ENCODE results near the gene CDKL1. TPM values are rescaled to one million over a fixed set of nuclear protein-coding genes. Genes with fewer than 3 reads are reported as not detected.

The CDKL1 gene
- total RNA-seq, 1 donor from 2014 or later = 3.4 TPM

- no peaks in the 10 kb centered on the region for H3K36me3 Mint-ChIP-seq (ENCODE audit: unreplicated experiment)
- peaks cover 2% of the 10 kb centered on the region for H3K27me3 Mint-ChIP-seq (ENCODE audit: unreplicated experiment)
- peaks cover 4% of the 10 kb centered on the region for H3K9me3 Mint-ChIP-seq (ENCODE audit: unreplicated experiment)
- H3K27ac Mint-ChIP-seq (ENCODE audit: unreplicated experiment) = no peak overlapping the region
- TF ChIP-seq CTCF (IDR thresholded peaks at IDR 0.05; ENCODE audit: partially characterized antibody, unreplicated experiment) = no peak
- DNase-seq = no peak
- H3K4me3 Mint-ChIP-seq (ENCODE audit: unreplicated experiment) = no peak overlapping the region
- H3K4me1 Mint-ChIP-seq (ENCODE audit: low read depth, unreplicated experiment) = peaks cover 18% of the 10 kb centered on the region
Measured at GRCh38 chr14:50398189-50398580, 1.5 kb upstream of the CDKL1 start.

GRCh38 chr14:50397390-50398188 is 908 bp upstream of the CDKL1 start:
- H3K27ac Mint-ChIP-seq (ENCODE audit: unreplicated experiment) = peak overlapping the region; percentile 41
- TF ChIP-seq CTCF (IDR thresholded peaks at IDR 0.05; ENCODE audit: partially characterized antibody, unreplicated experiment) = no peak
- no peak for DNase-seq
- peaks cover 18% of the 10 kb centered on the region for H3K4me1 Mint-ChIP-seq (ENCODE audit: low read depth, unreplicated experiment)
- H3K27me3 Mint-ChIP-seq (ENCODE audit: unreplicated experiment) = peaks cover 2% of the 10 kb centered on the region
- H3K36me3 Mint-ChIP-seq (ENCODE audit: unreplicated experiment) = no peaks in the 10 kb centered on the region
- H3K4me3 Mint-ChIP-seq (ENCODE audit: unreplicated experiment) = peak overlapping the region; percentile 91
- peaks cover 4% of the 10 kb centered on the region for H3K9me3 Mint-ChIP-seq (ENCODE audit: unreplicated experiment)

- H3K27me3 Mint-ChIP-seq (ENCODE audit: unreplicated experiment) = peaks cover 2% of the 10 kb centered on the region
- peaks cover 14% of the 10 kb centered on the region for H3K4me1 Mint-ChIP-seq (ENCODE audit: low read depth, unreplicated experiment)
- no peak for TF ChIP-seq CTCF (IDR thresholded peaks at IDR 0.05; ENCODE audit: partially characterized antibody, unreplicated experiment)
- no peak for DNase-seq
- peak overlapping the region; percentile 95 for H3K4me3 Mint-ChIP-seq (ENCODE audit: unreplicated experiment)
- H3K36me3 Mint-ChIP-seq (ENCODE audit: unreplicated experiment) = no peaks in the 10 kb centered on the region
- H3K9me3 Mint-ChIP-seq (ENCODE audit: unreplicated experiment) = peaks cover 4% of the 10 kb centered on the region
- H3K27ac Mint-ChIP-seq (ENCODE audit: unreplicated experiment) = no peak overlapping the region
Measured at GRCh38 chr14:50395448-50395847, 1.2 kb downstream of the CDKL1 start.

- H3K9me3 Mint-ChIP-seq (ENCODE audit: unreplicated experiment) = peaks cover 4% of the 10 kb centered on the region
- no peaks in the 10 kb centered on the region for H3K36me3 Mint-ChIP-seq (ENCODE audit: unreplicated experiment)
- H3K27ac Mint-ChIP-seq (ENCODE audit: unreplicated experiment) = no peak overlapping the region
- no peak for DNase-seq
- no peak overlapping the region for H3K4me3 Mint-ChIP-seq (ENCODE audit: unreplicated experiment)
- H3K27me3 Mint-ChIP-seq (ENCODE audit: unreplicated experiment) = peaks cover 2% of the 10 kb centered on the region
- TF ChIP-seq CTCF (IDR thresholded peaks at IDR 0.05; ENCODE audit: partially characterized antibody, unreplicated experiment) = no peak
- H3K4me1 Mint-ChIP-seq (ENCODE audit: low read depth, unreplicated experiment) = peaks cover 17% of the 10 kb centered on the region
Measured at GRCh38 chr14:50394713-50395112, 2.0 kb downstream of the CDKL1 start.

GRCh38 chr14:50389668-50390441 is 6.8 kb downstream of the CDKL1 start:
- H3K4me3 Mint-ChIP-seq (ENCODE audit: unreplicated experiment) = no peak overlapping the region
- H3K9me3 Mint-ChIP-seq (ENCODE audit: unreplicated experiment) = peaks cover 4% of the 10 kb centered on the region
- peaks cover 10% of the 10 kb centered on the region for H3K4me1 Mint-ChIP-seq (ENCODE audit: low read depth, unreplicated experiment)

More at GRCh38 chr14:50389668-50390441, 6.8 kb downstream of the CDKL1 start:
- no peaks in the 10 kb centered on the region for H3K27me3 Mint-ChIP-seq (ENCODE audit: unreplicated experiment)
- DNase-seq = no peak
- no peak overlapping the region for H3K27ac Mint-ChIP-seq (ENCODE audit: unreplicated experiment)
- H3K36me3 Mint-ChIP-seq (ENCODE audit: unreplicated experiment) = no peaks in the 10 kb centered on the region
- TF ChIP-seq CTCF (IDR thresholded peaks at IDR 0.05; ENCODE audit: partially characterized antibody, unreplicated experiment) = no peak

Data from glutamatergic neuron (in vitro differentiated cells).